Measurements from ENCODE around the gene ORAI2.

- TF ChIP-seq CTCF (IDR thresholded peaks at IDR 0.05), result no peak
- TF ChIP-seq POLR2A (IDR thresholded peaks at IDR 0.05), result no peak
These were observed 37.3 kb upstream of the ORAI2 start, which contains the start of gene PRKRIP1 for GRCh38 chr7:102395873-102396709.

All from lower leg skin (tissue), 3 donors.